Stomach smooth muscle (tissue), 2 donors: ENCODE measurements around the gene SNX11.

Experiments used
- H3K27ac ChIP-seq: one replicate; pipeline ENCODE4 v1.7.0; 2013; ENCODE audit warnings: mild to moderate bottlenecking, low read length, inconsistent platforms
- H3K27me3 ChIP-seq, 2 donors: one replicate each; pipeline ENCODE4 v1.7.0; 2013; ENCODE audit warnings: low read length in 2 of 2; ENCODE audit not compliant: insufficient read depth in 2 of 2, control insufficient read depth in 1 of 2
- H3K36me3 ChIP-seq, 2 donors: one replicate each; pipeline ENCODE4 v1.7.0; 2013; ENCODE audit warnings: low read length in 2 of 2; ENCODE audit not compliant: control insufficient read depth in 2 of 2, insufficient read depth in 2 of 2
- H3K4me1 ChIP-seq: one replicate; pipeline ENCODE4 v1.7.0; 2013; ENCODE audit warnings: low read length; ENCODE audit not compliant: control insufficient read depth, insufficient read depth
- H3K4me3 ChIP-seq, 2 donors: one replicate each; pipeline ENCODE4 v1.7.0; 2013; ENCODE audit warnings: low read length in 2 of 2
- H3K9ac ChIP-seq, 2 donors: one replicate each; pipeline ENCODE4 v1.7.0; 2013; ENCODE audit warnings: low read length in 2 of 2, mild to moderate bottlenecking in 1 of 2
- H3K9me3 ChIP-seq, 2 donors: one replicate each; pipeline ENCODE4 v1.7.0; 2013; ENCODE audit warnings: low read length in 2 of 2; ENCODE audit not compliant: control insufficient read depth in 2 of 2
- donor health status: healthy.
- donor health status: Pancreatic carcinoma.

SNX11 gene

GRCh38 chr17:48150597-48151001 is 43.0 kb downstream of the SNX11 start:
- Histone ChIP-seq H3K4me3 (no peak overlapping the region), H3K27ac (no peak overlapping the region), H3K36me3 (no peaks in the 10 kb centered on the region), H3K9me3 (no peaks in the 10 kb centered on the region), H3K4me1 (no peaks in the 10 kb centered on the region), H3K27me3 (peaks cover 34 to 46% of the 10 kb centered on the region in 2 donors), H3K9ac (no peak overlapping the region)

DNA sequence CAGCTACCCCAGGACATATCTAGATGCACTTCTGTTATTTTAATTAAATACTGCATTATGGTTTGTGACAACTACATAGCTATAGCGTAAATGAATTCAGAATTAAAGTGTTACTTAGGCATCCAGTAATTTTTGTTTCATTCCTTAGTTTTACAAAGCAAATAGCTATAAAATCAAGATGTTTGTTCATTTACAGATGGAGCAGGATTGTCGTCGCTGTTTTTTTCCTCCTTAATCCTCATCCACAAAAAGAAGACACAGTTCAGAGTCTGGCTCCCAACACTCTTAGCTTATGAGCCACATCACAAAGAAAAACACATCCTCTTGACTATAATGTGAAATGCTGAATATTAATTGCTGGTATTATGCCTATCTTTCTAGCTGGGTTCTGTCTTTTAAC is 43.7 kb downstream of the SNX11 start:
- Histone ChIP-seq H3K36me3 (no peaks in the 10 kb centered on the region), H3K27me3 (peaks cover 33 to 46% of the 10 kb centered on the region in 2 donors), H3K9ac (no peak overlapping the region), H3K27ac (no peak overlapping the region), H3K9me3 (no peaks in the 10 kb centered on the region), H3K4me3 (no peak overlapping the region), H3K4me1 (no peaks in the 10 kb centered on the region)

DNA sequence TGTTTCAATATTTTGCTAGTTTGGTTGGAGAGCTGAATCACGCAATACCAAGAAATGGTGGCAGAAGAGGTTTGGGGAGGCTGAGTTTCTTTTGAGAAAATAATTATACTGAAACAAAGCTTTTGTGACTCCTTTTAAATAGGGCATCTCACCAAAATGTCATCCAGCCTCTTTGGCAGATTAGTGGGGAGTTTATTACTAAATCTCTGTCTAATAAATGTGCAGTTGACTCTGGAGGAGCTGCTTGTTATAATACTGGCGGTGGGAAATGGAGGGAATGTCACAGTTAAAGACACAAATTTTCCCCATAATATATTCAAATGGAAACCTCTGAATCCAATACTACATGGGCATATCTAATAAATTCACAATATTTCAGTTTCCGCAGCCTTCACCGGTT is 44.7 kb downstream of the SNX11 start:
- H3K4me1 ChIP-seq: no peaks in the 10 kb centered on the region
- H3K36me3 ChIP-seq: no peaks in the 10 kb centered on the region
- H3K27ac ChIP-seq: no peak overlapping the region
- no peaks in the 10 kb centered on the region for H3K9me3 ChIP-seq
- peaks cover 33 to 46% of the 10 kb centered on the region in 2 donors for H3K27me3 ChIP-seq
- H3K9ac ChIP-seq: no peak overlapping the region
- no peak overlapping the region for H3K4me3 ChIP-seq

DNA sequence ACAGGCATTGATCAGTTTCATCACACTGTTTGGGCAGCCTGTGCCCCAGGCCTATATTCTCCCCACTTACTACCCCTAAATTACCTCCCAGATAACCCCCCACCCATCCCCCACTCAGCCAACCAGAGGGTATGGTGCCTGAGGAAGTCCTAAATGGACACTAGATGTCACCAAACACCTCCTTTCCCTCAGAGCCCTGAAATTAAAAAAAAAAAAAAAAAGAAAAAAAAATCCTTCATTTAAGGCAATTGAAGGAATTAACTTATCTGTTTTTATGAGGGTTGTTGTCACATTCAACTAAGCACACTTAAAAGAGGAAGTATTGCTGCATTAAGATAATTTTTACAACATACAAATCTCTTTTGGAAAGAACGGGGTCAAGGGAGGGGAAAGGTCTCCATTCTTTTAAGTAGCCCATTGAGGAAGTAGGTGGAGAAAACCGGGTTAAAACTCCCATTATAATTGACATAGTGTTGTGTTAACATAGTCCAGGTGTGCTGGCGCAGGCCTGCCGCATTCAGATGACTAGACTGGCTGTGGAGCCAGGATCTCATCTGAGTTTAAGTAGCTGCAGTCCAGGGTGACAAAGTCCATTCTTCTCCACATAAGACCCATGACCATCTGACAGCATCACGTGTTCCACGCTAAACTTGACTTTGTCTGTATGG is 46.3 kb downstream of the SNX11 start:
- Histone ChIP-seq H3K9me3 (no peaks in the 10 kb centered on the region), H3K4me1 (no peaks in the 10 kb centered on the region), H3K9ac (no peak overlapping the region), H3K4me3 (no peak overlapping the region), H3K27me3 (peaks cover 26 to 34% of the 10 kb centered on the region in 2 donors), H3K27ac (no peak overlapping the region), H3K36me3 (no peaks in the 10 kb centered on the region)

DNA sequence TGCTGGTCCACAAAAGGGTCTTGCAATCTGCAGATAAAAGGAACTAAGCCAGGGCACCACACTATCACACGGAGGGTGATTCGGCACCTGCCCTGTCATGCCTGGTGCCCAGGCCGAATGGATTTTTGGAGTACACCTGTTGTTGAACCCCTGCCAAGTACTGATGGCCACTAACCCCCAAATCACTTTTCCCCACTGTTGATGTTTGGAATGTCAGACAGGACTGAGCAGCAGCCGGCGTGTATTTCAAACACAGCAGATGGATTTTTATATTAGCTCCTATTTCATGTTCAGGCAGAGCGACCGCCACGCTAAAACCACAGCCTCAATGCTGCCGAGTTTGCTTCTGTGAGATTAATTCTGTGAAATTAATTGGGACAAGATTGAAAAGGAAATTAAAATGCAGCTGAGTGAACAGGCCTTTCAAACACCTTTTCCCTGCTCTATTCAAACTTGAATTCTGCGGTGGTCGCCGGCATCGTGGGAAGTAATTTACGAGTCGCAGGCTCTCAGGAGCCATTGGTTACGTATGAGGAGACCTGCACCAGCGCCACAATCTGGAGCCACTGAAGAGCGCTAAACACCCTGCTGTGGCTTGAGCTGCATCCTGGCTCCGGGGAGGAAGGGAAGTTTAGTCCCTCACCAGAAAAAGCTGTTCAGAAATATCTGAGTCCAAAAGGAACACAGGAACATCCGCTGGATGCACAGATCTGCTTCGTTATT is 48.5 kb downstream of the SNX11 start:
- peaks cover 14 to 15% of the 10 kb centered on the region in 2 donors for H3K27me3 ChIP-seq
- no peak overlapping the region for H3K4me3 ChIP-seq
- no peaks in the 10 kb centered on the region for H3K4me1 ChIP-seq

DNA sequence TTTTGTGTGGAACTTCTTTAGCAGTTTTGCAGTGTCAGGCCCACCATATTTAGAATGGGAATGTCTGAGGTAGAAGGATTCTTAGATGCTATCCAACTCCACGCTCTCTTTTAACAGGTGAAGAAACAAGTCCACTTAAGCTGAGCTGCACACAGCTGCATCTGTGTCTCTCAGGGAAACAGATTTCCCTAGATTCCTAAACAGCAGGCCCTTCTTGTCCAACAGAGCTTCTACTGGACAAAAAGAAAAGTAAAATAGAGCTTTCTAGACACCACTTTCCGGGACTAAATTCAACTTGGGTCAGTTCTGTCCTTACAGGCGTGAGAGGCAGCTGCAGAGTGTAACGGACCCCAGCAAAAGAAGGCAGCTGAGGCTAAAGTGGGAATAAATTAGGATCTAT is 51.7 kb downstream of the SNX11 start:
- H3K4me1 ChIP-seq: no peaks in the 10 kb centered on the region
- H3K4me3 ChIP-seq: no peak overlapping the region
- H3K27me3 ChIP-seq: peaks cover 0 to 7% of the 10 kb centered on the region in 2 donors
- no peak overlapping the region for H3K9ac ChIP-seq
- no peaks in the 10 kb centered on the region for H3K9me3 ChIP-seq
- H3K27ac ChIP-seq: no peak overlapping the region
- H3K36me3 ChIP-seq: no peaks in the 10 kb centered on the region

More for the DNA sequence above, 48.5 kb downstream of the SNX11 start:
- Histone ChIP-seq H3K9me3 (no peaks in the 10 kb centered on the region), H3K9ac (no peak overlapping the region), H3K36me3 (no peaks in the 10 kb centered on the region), H3K27ac (no peak overlapping the region)

GRCh38 chr17:48160177-48161081 is 52.9 kb downstream of the SNX11 start:
- Histone ChIP-seq H3K27me3 (peaks cover 4 to 5% of the 10 kb centered on the region in 2 donors), H3K27ac (no peak overlapping the region), H3K9me3 (no peaks in the 10 kb centered on the region), H3K4me1 (no peaks in the 10 kb centered on the region), H3K9ac (no peak overlapping the region), H3K4me3 (no peak overlapping the region), H3K36me3 (no peaks in the 10 kb centered on the region)

GRCh38 chr17:48161127-48161905 is 53.8 kb downstream of the SNX11 start:
- H3K9me3 ChIP-seq: no peaks in the 10 kb centered on the region
- peaks cover 4 to 5% of the 10 kb centered on the region in 2 donors for H3K27me3 ChIP-seq
- no peaks in the 10 kb centered on the region for H3K4me1 ChIP-seq
- no peak overlapping the region for H3K9ac ChIP-seq
- H3K36me3 ChIP-seq: no peaks in the 10 kb centered on the region
- no peak overlapping the region for H3K4me3 ChIP-seq
- no peak overlapping the region for H3K27ac ChIP-seq

DNA sequence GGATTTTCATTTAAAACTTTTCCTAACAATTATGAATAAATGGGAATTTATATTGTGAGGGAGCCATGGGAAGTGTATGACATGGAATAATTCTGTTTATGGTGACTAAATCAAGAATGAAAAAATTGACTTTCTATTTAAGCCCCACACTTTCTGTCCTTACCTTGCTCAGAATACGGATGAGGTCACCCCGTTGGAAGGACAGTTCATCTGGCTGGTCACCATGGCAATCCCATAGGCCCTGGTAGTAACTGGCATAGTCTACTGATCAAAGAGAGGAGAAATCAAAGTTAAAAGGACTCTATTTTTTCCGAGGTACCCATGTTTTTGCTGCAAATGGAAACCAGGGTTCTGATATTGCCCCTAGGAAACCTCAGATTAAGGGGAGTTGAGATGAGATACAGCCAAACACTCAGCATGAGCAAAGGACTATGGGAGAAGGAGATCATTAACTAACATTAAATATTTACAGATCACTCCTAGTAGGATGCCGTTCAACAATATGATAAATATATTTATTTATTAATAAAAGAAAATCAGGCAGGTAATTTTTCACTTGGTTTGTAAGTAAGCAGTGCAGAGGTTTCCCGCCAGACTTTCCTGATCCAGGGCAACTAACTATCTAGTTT is 54.9 kb downstream of the SNX11 start:
- Histone ChIP-seq H3K36me3 (no peaks in the 10 kb centered on the region), H3K4me1 (no peaks in the 10 kb centered on the region), H3K27me3 (peaks cover 4 to 5% of the 10 kb centered on the region in 2 donors), H3K9me3 (no peaks in the 10 kb centered on the region), H3K27ac (no peak overlapping the region), H3K4me3 (no peak overlapping the region), H3K9ac (no peak overlapping the region)
